Nephron progenitor cell (in vitro differentiated cells): Measurements from ENCODE around the gene GPATCH8.

Source experiments
- DNase-seq: peaks from one replicate; pipeline ENCODE4 v3.0.0; 2021
- H3K27ac Mint-ChIP-seq: 2 replicates; pipeline ENCODE4 v1.8.0; 2021; ENCODE audit warnings: mild to moderate bottlenecking, moderate library complexity, mixed read lengths
- H3K27me3 Mint-ChIP-seq: 2 replicates; pipeline ENCODE4 v1.8.0; 2021; ENCODE audit warnings: mild to moderate bottlenecking, low read depth, mixed read lengths; ENCODE audit not compliant: poor library complexity
- H3K36me3 Mint-ChIP-seq: 2 replicates; pipeline ENCODE4 v1.8.0; 2021; ENCODE audit warnings: low read depth, mixed read lengths
- H3K4me1 Mint-ChIP-seq: 2 replicates; pipeline ENCODE4 v1.8.0; 2021; ENCODE audit warnings: mixed read lengths
- H3K4me3 Mint-ChIP-seq: 2 replicates; pipeline ENCODE4 v1.8.0; 2021; ENCODE audit warnings: mild to moderate bottlenecking, moderate library complexity, mixed read lengths
- H3K9me3 Mint-ChIP-seq: 2 replicates; pipeline ENCODE4 v1.8.0; 2021; ENCODE audit warnings: mild to moderate bottlenecking, moderate library complexity, mixed read lengths
- TF ChIP-seq, protein P1 (sequence below): fragments of 200-600 bp; sonication (generic); IDR thresholded peaks from 2 replicates; pipeline ENCODE4 v1.5.0; 2021; ENCODE audit warnings: antibody characterized with exemption

The GPATCH8 gene

DNA sequence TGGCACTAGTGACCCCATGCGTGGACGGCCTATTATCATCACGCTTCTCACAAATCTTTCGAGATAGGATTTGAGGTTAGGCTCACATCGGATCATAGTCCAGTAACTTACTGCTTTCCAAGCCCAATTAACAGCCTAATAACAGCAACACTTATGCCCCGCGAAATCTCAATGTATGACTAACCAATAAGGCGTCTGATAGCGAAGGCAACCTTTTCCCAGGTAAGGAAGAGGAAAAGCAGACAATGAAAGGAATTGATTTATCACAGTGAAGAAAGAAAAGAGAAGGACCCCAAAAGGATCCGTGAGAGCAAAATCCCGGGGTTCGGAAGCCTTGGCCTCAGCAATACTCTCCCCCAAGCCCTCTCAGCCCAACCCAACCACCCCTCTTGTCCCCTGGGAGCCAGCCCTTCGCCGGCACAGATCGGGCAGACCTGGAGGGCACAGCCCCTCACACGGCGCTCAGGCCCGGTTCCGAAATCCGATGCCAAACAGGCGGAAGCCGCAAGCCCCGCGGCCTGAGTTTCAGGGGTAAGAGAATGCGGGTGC, 534 bp downstream of the GPATCH8 start:
- Mint-ChIP-seq H3K4me3 (peak overlapping the region; percentile 98), H3K27ac (peak overlapping the region; percentile 100), H3K9me3 (no peaks in the 10 kb centered on the region), H3K4me1 (peaks cover 26% of the 10 kb centered on the region), H3K27me3 (peaks cover 23% of the 10 kb centered on the region), H3K36me3 (peaks cover 7% of the 10 kb centered on the region)
- TF ChIP-seq, protein P1, sequence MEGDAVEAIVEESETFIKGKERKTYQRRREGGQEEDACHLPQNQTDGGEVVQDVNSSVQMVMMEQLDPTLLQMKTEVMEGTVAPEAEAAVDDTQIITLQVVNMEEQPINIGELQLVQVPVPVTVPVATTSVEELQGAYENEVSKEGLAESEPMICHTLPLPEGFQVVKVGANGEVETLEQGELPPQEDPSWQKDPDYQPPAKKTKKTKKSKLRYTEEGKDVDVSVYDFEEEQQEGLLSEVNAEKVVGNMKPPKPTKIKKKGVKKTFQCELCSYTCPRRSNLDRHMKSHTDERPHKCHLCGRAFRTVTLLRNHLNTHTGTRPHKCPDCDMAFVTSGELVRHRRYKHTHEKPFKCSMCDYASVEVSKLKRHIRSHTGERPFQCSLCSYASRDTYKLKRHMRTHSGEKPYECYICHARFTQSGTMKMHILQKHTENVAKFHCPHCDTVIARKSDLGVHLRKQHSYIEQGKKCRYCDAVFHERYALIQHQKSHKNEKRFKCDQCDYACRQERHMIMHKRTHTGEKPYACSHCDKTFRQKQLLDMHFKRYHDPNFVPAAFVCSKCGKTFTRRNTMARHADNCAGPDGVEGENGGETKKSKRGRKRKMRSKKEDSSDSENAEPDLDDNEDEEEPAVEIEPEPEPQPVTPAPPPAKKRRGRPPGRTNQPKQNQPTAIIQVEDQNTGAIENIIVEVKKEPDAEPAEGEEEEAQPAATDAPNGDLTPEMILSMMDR, result no peak
- DNase-seq, result peak; percentile 53

DNA sequence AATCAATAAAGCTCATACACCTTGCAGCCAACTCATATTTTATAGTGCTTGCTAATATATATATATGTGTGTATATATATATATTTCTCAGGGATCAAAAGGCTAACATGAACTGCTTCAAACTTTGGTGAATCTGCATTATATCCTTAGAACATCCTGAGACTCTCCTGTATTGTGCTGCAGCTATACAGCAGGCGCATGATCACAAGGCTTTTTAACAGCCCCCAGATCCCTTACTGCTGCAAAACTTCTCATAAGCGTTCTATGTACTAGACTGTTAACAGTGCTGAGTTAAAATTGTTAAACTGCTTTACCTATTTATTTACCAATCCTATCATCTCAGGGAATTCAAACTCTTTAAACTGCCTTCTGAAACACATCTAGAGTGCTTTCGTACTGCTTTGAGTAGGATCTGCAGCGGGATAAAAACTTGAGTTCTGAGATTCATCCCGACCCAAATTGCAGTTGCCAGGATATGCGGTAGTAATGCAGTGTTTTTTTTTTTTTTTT, 1.3 kb downstream of the GPATCH8 start:
- Mint-ChIP-seq H3K27me3 (peaks cover 20% of the 10 kb centered on the region), H3K9me3 (no peaks in the 10 kb centered on the region), H3K4me1 (peaks cover 26% of the 10 kb centered on the region), H3K4me3 (peak overlapping the region; percentile 98), H3K27ac (peak overlapping the region; percentile 100), H3K36me3 (peaks cover 10% of the 10 kb centered on the region)
- no peak for DNase-seq
- TF ChIP-seq, protein P1, result no peak

DNA sequence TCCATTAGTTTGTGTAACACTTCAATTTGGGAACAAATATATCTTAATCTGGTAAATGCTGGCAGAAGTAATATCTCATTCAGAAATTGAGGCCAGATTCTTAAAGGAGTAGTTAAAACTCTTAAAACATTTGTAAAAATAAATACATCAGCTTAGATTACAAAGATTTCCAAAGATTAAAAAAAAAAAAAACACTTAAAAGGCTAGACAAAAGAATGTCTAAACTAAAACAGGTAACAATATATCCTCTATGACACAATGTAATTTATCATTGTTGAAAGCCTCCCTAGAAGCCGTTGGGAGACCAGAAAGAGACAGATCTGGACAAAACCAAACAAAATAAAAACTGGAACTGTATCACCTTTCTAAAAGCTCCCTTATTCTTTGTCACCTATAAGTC, 3.5 kb downstream of the GPATCH8 start:
- peaks cover 3% of the 10 kb centered on the region for H3K27me3 Mint-ChIP-seq
- DNase-seq, result no peak
- H3K4me3 Mint-ChIP-seq, result peak overlapping the region; percentile 98
- peaks cover 26% of the 10 kb centered on the region for H3K4me1 Mint-ChIP-seq
- peaks cover 29% of the 10 kb centered on the region for H3K36me3 Mint-ChIP-seq
- peaks cover 7% of the 10 kb centered on the region for H3K9me3 Mint-ChIP-seq
- TF ChIP-seq, protein P1, result no peak
- no peak overlapping the region for H3K27ac Mint-ChIP-seq

DNA sequence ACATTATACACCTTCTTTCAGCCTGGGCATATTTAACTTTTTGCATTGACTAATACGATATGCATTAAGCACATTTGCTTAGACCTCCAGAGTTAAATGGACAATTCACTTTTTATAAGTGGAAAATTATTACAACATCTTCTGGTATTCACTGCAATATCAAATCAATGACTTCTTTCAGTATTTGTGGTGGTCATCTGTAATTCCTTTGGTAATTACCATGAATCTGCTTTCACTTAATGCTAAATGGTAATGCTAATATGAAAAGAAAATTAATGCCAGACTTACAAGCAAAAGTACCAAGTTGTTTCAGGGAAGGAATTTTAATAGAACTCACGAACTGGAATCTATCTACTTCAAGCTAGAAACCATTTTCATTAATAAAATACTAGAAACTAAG, 6.4 kb downstream of the GPATCH8 start:
- no peak overlapping the region for H3K4me3 Mint-ChIP-seq
- H3K36me3 Mint-ChIP-seq, result peaks cover 54% of the 10 kb centered on the region
- H3K9me3 Mint-ChIP-seq, result peaks cover 25% of the 10 kb centered on the region
- H3K4me1 Mint-ChIP-seq, result peaks cover 24% of the 10 kb centered on the region
- no peak overlapping the region for H3K27ac Mint-ChIP-seq
- peaks cover 3% of the 10 kb centered on the region for H3K27me3 Mint-ChIP-seq
- DNase-seq, result no peak
- TF ChIP-seq, protein P1, result no peak

DNA sequence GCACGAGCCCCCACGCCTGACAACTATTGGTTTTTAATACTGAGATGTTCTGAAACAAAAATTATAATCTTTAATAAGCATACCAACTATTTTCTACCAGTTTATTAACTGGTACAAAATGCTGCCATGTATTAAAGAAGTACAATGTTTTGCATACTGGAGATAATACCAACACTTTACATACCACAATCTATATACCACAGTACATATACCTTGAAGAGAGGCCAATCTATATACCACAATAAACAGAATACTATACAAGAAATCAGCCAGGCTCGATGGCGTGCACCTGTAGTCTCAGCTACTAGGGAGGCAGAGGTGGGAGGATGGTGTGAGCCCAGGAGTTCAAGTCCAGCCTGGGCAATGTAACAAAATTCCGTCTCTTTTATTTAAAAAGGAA, 9.9 kb downstream of the GPATCH8 start:
- no peak for DNase-seq
- TF ChIP-seq, protein P1, result no peak
- H3K27ac Mint-ChIP-seq, result no peak overlapping the region
- no peak overlapping the region for H3K4me3 Mint-ChIP-seq
- H3K27me3 Mint-ChIP-seq, result no peaks in the 10 kb centered on the region
- peaks cover 83% of the 10 kb centered on the region for H3K36me3 Mint-ChIP-seq
- H3K4me1 Mint-ChIP-seq, result no peaks in the 10 kb centered on the region
- H3K9me3 Mint-ChIP-seq, result peaks cover 44% of the 10 kb centered on the region

DNA sequence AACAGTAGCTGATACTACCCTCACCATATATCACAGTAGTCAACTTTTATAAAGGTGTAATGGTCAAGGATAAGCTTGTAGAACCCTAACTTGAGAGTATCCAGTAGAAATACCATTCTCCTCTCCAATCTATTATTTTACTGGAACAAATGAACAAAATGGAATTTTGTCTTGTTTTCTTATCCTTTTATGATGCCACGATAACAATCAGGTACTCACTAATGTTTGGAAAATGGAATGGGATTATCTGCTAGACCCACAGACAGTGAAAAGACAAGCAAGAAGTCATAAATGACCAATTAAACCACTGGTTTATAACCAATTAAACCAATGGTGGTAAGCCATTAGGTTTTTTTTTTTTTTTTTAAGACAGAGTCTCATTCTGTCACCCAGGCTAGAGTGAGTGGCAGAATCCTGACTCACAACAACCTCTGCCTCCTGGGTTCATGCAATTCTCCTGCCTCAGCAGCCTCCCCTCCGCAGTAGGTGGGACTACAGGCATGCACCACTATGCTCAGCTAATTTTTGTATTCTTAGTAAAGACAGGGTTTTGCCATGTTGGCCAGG, 10.4 kb downstream of the GPATCH8 start:
- Mint-ChIP-seq H3K27ac (no peak overlapping the region), H3K27me3 (no peaks in the 10 kb centered on the region), H3K9me3 (peaks cover 44% of the 10 kb centered on the region), H3K4me1 (no peaks in the 10 kb centered on the region), H3K36me3 (peaks cover 79% of the 10 kb centered on the region), H3K4me3 (no peak overlapping the region)
- TF ChIP-seq, protein P1, result no peak
- DNase-seq, result no peak
